Stimulated activated CD4-positive, alpha-beta T cell treated with anti-CD3 and anti-CD28 coated beads, TNF-alpha, amount 100 ng/mL, for 24 hours (primary cell): Measurements from ENCODE around the gene KIR3DL3.
"Not testable (repeated sequence)": the region's sequence is repeated elsewhere in the genome, so short reads cannot be mapped to it uniquely, and the experiment has no call there.

ENCODE experiments used
- DNase-seq, 3 experiments: peaks; one replicate each; pipeline ENCODE4 v3.0.0-alpha.2; 2020; ENCODE audit warnings: low read depth in 3 of 3

KIR3DL3 gene

GRCh38 chr19:54731191-54731590 lies 6.9 kb downstream of the KIR3DL3 start:
- DNase-seq: no peak

- not testable (repeated sequence) for DNase-seq
Measured at GRCh38 chr19:54738306-54738705, 14.1 kb downstream of the KIR3DL3 start, which contains the start of gene KIR2DL3. KIR2DL3 (plus strand) TSS chr19:54738513; CDS start chr19:54738546, 33 bp downstream.

GRCh38 chr19:54738715-54739114 lies 14.5 kb downstream of the KIR3DL3 start:
- no peak for DNase-seq

DNA sequence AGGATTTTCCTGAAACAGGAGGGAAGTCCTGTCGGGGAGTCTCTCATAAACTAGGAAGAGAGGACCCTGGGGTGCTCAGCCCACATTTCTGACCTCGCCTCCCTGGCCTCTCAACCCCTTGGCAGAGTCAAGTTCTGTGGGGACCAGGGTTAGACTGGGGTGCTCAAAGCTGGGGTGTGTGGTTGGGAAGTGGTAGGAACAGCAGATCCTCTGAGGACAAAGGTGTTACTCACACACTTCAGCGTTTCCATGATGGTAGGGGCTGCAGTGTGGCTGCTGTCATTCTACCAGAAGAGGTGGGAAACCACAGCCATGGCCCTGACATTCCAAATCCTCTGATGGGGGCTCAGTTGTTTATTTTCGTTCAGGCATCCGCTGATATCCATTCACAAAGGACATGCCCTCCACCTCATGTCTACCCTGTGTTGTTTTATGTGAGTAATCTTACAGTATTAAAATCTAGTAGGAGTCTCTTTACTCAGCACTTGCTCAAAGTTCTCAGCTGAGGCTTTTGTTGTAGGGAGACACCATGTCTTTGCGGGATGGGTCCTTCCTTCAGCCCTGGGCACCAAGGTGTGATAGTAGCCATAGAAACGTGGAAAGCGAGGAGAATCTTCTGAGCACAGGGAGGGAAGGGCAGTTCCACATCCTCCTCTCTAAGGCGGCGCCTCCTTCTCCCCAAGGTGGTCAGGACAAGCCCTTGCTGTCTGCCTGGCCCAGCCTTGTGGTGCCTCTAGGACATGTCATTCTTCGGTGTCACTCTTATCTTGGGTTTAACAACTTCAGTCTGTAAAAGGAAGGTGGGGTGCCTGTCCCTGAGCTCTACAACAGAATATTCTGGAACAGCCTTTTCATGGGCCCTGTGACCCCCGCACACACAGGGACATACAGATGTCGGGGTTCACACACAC lies 15.6 kb downstream of the KIR3DL3 start:
- DNase-seq: no peak

DNA sequence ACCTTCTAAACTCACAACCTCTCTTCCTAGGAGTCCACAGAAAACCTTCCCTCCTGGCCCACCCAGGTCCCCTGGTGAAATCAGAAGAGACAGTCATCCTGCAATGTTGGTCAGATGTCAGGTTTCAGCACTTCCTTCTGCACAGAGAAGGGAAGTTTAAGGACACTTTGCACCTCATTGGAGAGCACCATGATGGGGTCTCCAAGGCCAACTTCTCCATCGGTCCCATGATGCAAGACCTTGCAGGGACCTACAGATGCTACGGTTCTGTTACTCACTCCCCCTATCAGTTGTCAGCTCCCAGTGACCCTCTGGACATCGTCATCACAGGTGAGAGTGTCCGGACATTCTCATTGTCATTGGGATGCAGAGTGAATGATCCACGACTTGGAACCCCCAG lies 17.7 kb downstream of the KIR3DL3 start:
- DNase-seq: not testable (repeated sequence)

GRCh38 chr19:54744080-54744479 lies 19.8 kb downstream of the KIR3DL3 start:
- not testable (repeated sequence) for DNase-seq

GRCh38 chr19:54747614-54748322 lies 23.5 kb downstream of the KIR3DL3 start:
- not testable (repeated sequence) for DNase-seq

DNA sequence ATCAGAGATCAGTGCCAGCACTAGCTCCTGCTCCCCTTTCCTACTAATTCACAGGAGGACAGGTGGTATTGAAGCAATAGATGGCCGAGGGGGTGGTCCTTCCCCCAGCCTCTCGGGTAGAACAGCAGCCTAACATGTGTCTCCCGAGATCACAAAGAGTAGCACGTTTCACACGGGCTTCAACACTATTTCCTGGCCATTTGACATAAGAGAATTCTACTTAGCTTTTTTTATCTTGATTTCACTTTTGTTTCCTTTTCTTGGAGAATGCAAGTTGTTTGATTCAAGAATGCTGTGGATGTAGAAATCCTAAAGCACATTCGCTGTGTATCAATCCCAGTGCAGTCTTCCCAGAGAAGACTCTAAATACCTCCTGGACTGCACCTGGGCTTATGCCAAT lies 26.0 kb downstream of the KIR3DL3 start:
- DNase-seq: not testable (repeated sequence)

DNA sequence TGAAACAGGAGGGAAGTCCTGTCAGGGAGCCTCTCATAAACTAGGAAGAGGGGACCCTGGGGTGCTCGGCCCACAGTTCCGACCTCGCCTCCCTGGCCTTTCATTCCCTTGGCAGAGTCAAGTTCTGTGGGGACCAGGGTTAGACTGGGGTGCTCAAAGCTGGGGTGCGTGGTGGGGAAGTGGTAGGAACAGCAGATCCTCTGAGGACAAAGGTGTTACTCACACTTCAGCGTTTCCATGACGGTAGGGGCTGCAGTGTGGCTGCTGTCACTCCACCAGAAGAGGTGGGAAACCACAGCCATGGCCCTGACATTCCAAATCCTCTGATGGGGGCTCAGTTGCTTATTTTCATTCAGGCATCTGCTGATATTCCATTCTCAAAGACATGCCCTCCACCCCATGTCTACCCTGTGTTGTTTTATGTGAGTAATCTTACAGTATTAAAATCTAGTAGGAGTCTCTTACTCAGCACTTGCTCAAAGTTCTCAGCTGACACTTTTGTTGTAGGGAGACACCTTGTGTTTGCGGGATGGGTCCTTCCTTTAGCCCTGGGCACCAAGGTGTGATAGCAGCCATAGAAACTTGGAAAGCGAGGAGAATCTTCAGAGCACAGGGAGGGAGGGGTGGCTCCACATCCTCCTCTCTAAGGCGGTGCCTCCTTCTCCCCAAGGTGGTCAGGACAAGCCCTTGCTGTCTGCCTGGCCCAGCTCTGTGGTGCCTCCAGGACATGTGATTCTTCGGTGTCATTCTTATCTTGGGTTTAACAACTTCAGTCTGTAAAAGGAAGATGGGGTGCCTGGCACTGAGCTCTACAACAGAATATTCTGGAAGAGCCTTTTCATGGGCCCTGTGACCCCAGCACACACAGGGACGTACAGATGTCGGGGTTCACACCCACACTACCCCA lies 32.2 kb downstream of the KIR3DL3 start:
- DNase-seq: not testable (repeated sequence)

DNA sequence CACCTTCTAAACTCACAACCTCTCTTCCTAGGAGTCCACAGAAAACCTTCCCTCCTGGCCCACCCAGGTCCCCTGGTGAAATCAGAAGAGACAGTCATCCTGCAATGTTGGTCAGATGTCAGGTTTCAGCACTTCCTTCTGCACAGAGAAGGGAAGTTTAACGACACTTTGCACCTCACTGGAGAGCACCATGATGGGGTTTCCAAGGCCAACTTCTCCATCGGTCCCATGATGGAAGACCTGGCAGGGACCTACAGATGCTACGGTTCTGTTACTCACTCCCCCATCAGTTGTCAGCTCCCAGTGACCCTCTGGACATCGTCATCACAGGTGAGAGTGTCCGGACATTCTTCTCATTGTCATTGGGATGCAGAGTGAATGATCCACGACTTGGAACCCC lies 34.3 kb downstream of the KIR3DL3 start:
- not testable (repeated sequence) for DNase-seq

- DNase-seq: not testable (repeated sequence)
Measured at GRCh38 chr19:54764219-54764618, 40.0 kb downstream of the KIR3DL3 start.

DNA sequence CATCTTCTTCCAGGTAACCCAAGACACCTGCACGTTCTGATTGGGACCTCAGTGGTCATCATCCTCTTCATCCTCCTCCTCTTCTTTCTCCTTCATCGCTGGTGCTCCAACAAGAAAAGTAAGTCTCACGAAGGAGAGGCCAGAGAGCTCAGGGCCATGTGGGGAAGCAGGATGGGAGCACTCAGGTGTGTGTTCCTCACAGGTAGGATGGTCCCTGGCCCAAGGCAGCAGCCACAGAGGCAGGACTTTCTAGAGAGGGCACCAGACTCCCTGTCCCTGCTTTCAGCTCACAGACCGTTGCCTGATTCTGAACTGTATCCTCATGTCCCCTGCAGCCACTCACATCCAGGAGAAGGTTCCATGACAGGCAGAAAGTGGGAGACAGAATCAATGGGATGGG lies 42.2 kb downstream of the KIR3DL3 start:
- not testable (repeated sequence) for DNase-seq

- DNase-seq: not testable (repeated sequence)
Measured at GRCh38 chr19:54769646-54770045, 45.4 kb downstream of the KIR3DL3 start, which contains the start of gene KIR2DL1. KIR2DL1 (plus strand) TSS chr19:54769793; CDS start chr19:54769851, 58 bp downstream.

DNA sequence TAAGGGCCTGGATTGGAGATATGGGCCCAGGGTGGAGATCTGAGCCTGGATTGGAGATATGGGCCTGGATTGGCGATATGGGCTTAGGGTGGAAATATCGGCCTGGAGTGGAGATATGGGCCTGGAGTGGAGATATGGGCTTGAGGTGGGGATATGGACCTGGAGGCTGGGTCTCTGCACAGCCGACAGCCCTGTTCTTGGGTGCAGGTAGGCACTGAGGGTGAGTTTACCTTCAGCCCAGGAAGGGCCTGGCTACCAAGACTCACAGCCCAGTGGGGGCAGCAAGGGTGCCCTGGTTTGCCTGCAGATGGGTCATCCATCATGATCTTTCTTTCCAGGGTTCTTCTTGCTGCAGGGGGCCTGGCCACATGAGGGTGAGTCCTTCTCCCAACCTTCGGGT lies 46.3 kb downstream of the KIR3DL3 start:
- DNase-seq: not testable (repeated sequence)

- not testable (repeated sequence) for DNase-seq
Measured at GRCh38 chr19:54771018-54771960, 47.0 kb downstream of the KIR3DL3 start.

GRCh38 chr19:54772666-54773065 lies 48.4 kb downstream of the KIR3DL3 start:
- not testable (repeated sequence) for DNase-seq

DNA sequence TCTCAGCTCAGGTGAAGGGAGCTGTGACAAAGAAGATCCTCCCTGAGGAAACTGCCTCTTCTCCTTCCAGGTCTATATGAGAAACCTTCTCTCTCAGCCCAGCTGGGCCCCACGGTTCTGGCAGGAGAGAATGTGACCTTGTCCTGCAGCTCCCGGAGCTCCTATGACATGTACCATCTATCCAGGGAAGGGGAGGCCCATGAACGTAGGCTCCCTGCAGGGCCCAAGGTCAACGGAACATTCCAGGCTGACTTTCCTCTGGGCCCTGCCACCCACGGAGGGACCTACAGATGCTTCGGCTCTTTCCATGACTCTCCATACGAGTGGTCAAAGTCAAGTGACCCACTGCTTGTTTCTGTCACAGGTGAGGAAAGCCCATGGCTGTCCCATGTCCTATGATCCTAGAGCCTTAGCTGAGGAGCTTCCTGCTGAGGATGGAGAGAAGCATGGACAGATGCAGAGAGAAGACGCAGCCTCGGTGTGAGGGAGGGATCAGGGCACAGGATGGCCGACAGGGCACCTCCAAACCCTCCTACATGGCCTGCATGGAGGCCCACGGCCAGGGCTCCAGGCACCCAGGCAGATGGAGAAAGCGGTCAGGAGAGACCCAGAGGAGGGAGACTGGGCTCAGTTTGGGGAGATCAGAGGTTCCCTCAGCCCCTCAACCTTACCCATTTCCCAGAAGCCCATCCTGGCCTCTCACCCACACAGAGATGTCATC lies 51.0 kb downstream of the KIR3DL3 start:
- not testable (repeated sequence) for DNase-seq

GRCh38 chr19:54775830-54776229 lies 51.6 kb downstream of the KIR3DL3 start:
- not testable (repeated sequence) for DNase-seq

DNA sequence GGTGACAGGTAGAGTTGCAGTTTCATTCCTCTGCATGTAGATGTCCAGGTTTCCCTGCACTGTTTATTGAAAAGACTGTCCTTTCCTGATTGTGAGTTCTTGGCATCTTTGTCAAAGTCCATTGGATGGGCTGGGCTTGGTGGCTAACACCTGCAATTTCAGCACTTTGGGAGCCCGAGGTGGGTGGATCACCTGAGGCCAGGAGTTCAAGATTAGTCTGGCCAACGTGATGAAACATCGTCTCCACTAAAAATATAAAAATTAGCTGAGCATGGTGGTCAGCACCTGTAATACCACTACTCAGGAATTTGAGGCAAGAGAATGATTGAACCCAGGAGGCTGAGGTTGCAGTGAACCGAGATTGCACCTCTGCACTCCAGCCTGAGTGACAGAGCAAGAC lies 53.6 kb downstream of the KIR3DL3 start:
- DNase-seq: not testable (repeated sequence)

DNA sequence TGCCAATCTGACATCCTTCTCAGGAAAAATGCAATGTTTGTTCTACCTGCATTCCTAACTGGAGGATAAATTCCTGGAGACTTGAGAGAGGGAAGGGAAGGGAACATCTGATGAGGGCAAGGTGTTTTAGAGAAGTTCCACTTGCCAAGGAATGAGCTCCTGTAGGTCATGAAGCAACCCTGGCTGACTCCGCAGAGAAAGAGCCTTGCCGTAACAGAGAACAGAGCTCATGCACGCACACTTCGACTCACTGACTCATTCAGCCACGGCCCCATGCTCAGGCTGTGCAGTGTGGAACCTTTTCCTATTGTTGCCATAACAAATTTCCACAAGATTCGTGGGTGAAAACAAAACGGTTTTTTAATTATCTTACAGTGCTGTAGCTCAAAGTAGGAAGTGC lies 54.7 kb downstream of the KIR3DL3 start:
- DNase-seq: not testable (repeated sequence)
